GM12892 (cell line): ENCODE data around the gene PDZK1IP1.

Experiments
- DNase-seq: peaks from one replicate; pipeline ENCODE4 v3.0.0; 2011; ENCODE audit not compliant: insufficient read length
- FAIRE-seq: peaks from 2 replicates; lab custom pipeline; 2011; peaks lifted over from hg19 to GRCh38; lab: Jason Lieb, UNC
- POLR2A ChIP-seq: IDR thresholded peaks from 2 replicates; pipeline ENCODE4 v1.6.1; 2011; ENCODE audit warnings: low read depth, low read length, control low read depth
- POLR2AphosphoS5 ChIP-seq: IDR thresholded peaks from 2 replicates; pipeline ENCODE4 v1.6.1; 2011; ENCODE audit warnings: low read depth, low read length, control low read depth
- TAF1 ChIP-seq: IDR thresholded peaks from 2 replicates; pipeline ENCODE4 v1.6.1; 2011; ENCODE audit warnings: low read depth, mild to moderate bottlenecking, control low read depth, low read length, borderline replicate concordance

Gene PDZK1IP1

GRCh38 chr1:47222476-47222875, 32.6 kb upstream of the PDZK1IP1 start:
- TF ChIP-seq POLR2AphosphoS5 (no peak), TAF1 (no peak), POLR2A (no peak)
- no peak for FAIRE-seq
- no peak for DNase-seq

GRCh38 chr1:47219590-47220220, 29.9 kb upstream of the PDZK1IP1 start:
- DNase-seq (no peak), FAIRE-seq (no peak)
- TF ChIP-seq TAF1: no peak
- TF ChIP-seq POLR2AphosphoS5: no peak
- TF ChIP-seq POLR2A: no peak

GRCh38 chr1:47219001-47219400, 29.2 kb upstream of the PDZK1IP1 start:
- FAIRE-seq (no peak), DNase-seq (no peak)
- no peak for TF ChIP-seq POLR2AphosphoS5
- TF ChIP-seq POLR2A: no peak

- DNase-seq: no peak
- FAIRE-seq: no peak
- TF ChIP-seq POLR2AphosphoS5 (no peak), POLR2A (no peak), TAF1 (no peak)
Measured at GRCh38 chr1:47216278-47217059, 26.6 kb upstream of the PDZK1IP1 start.

GRCh38 chr1:47215713-47216112, 25.9 kb upstream of the PDZK1IP1 start:
- TF ChIP-seq POLR2A (no peak), TAF1 (no peak), POLR2AphosphoS5 (no peak)
- DNase-seq: no peak
- no peak for FAIRE-seq

GRCh38 chr1:47214549-47214948, 24.7 kb upstream of the PDZK1IP1 start:
- TF ChIP-seq POLR2AphosphoS5 (no peak), TAF1 (no peak), POLR2A (no peak)
- DNase-seq (no peak), FAIRE-seq (no peak)

GRCh38 chr1:47213230-47213963, 23.6 kb upstream of the PDZK1IP1 start:
- TF ChIP-seq POLR2AphosphoS5: no peak
- TF ChIP-seq TAF1: no peak
- DNase-seq (no peak), FAIRE-seq (no peak)

GRCh38 chr1:47212636-47213229, 22.9 kb upstream of the PDZK1IP1 start:
- no peak for FAIRE-seq
- no peak for DNase-seq
- TF ChIP-seq POLR2A: no peak
- TF ChIP-seq TAF1: no peak

- FAIRE-seq (no peak), DNase-seq (no peak)
- TF ChIP-seq POLR2A: no peak
- no peak for TF ChIP-seq POLR2AphosphoS5
- TF ChIP-seq TAF1: no peak
Measured at GRCh38 chr1:47211796-47212269, 22.0 kb upstream of the PDZK1IP1 start.

- FAIRE-seq (no peak), DNase-seq (no peak)
- TF ChIP-seq POLR2A: no peak
- TF ChIP-seq TAF1: no peak
- no peak for TF ChIP-seq POLR2AphosphoS5
Measured at GRCh38 chr1:47210666-47211065, 20.8 kb upstream of the PDZK1IP1 start.

- TF ChIP-seq POLR2AphosphoS5: no peak
- no peak for TF ChIP-seq TAF1
- TF ChIP-seq POLR2A: no peak
- FAIRE-seq (no peak), DNase-seq (no peak)
Measured at GRCh38 chr1:47209725-47210325, 20.0 kb upstream of the PDZK1IP1 start.

GRCh38 chr1:47209091-47209490, 19.3 kb upstream of the PDZK1IP1 start:
- no peak for TF ChIP-seq TAF1
- TF ChIP-seq POLR2AphosphoS5: no peak
- no peak for TF ChIP-seq POLR2A
- DNase-seq: no peak
- no peak for FAIRE-seq

- FAIRE-seq: no peak
- no peak for TF ChIP-seq POLR2AphosphoS5
- no peak for TF ChIP-seq TAF1
- no peak for TF ChIP-seq POLR2A
Measured at GRCh38 chr1:47208374-47208850, 18.6 kb upstream of the PDZK1IP1 start.

More at GRCh38 chr1:47208374-47208850, 18.6 kb upstream of the PDZK1IP1 start:
- DNase-seq: no peak
